ENCODE measurements around the gene NRROS.

NRROS gene

DNA sequence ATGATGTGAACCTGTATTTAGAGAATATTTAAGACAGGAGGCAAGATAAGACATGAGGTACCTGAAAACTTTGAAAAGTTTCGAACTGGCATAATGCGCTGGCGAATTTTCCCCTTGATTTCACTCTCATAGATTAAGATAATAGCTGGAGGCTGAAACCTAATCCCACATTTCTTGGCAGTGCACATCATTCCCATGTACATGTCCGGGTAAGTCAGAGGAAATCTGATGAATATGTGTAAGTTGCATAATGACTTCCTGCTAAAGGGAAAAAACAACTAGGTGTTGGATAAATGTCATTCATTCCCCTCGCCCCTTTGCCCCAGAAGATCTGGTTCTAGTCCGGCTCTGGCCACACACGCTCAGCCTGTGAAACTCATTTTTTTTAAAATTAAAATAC, 69.0 kb downstream of the NRROS start:
- Mint-ChIP-seq H3K4me3 (no peak overlapping the region), H3K27ac (no peak overlapping the region), H3K4me1 (peaks cover 13% of the 10 kb centered on the region), H3K27me3 (ENCODE audit: low read depth) (no peaks in the 10 kb centered on the region), H3K9me3 (no peaks in the 10 kb centered on the region), H3K36me3 (ENCODE audit: low read depth) (no peaks in the 10 kb centered on the region)
- no peak for TF ChIP-seq CTCF (IDR thresholded peaks at IDR 0.05; ENCODE audit: unreplicated experiment in 3 of 3)

Data from nephron (organoid).